CD4-positive, alpha-beta memory T cell (primary cell): ENCODE measurements around the gene CRB1. TPM values are rescaled to one million over a fixed set of nuclear protein-coding genes. Genes with fewer than 3 reads are reported as not detected.

Source experiments
- CTCF ChIA-PET: fragments of 350-600 bp; sonication (Branson Sonifier 250); formaldehyde crosslinking; loops from one replicate; lab custom pipeline; 2021; ENCODE audit warnings: inconsistent platforms; ENCODE audit not compliant: partially characterized antibody; lab: Charles Lee
- POLR2A ChIA-PET: fragments of 350-600 bp; sonication (Branson Sonifier 250); formaldehyde crosslinking; loops from one replicate; lab custom pipeline; 2021; ENCODE audit not compliant: partially characterized antibody; lab: Charles Lee
- DNase-seq, 5 donors: peaks; one replicate each; pipeline versions ENCODE4 v3.0.0 to v3.0.0-alpha.2; 2020 to 2022; ENCODE audit warnings: mixed read lengths in 1 of 5
- H3K27ac ChIP-seq: one replicate; pipeline ENCODE4 v1.7.0; 2013; ENCODE audit warnings: low read depth, low read length
- H3K27me3 ChIP-seq: 2 replicates; pipeline ENCODE4 v1.7.0; 2013; ENCODE audit warnings: mild to moderate bottlenecking, low read length, moderate library complexity; ENCODE audit not compliant: insufficient read depth
- H3K36me3 ChIP-seq: 2 replicates; pipeline ENCODE4 v1.7.0; 2013; ENCODE audit warnings: mild to moderate bottlenecking, low read length, moderate library complexity; ENCODE audit not compliant: insufficient read depth
- H3K4me1 ChIP-seq: 2 replicates; pipeline ENCODE4 v1.7.0; 2013; ENCODE audit warnings: mild to moderate bottlenecking, low read length, moderate library complexity; ENCODE audit not compliant: insufficient read depth
- H3K4me3 ChIP-seq, 2 donors: one replicate each; pipeline ENCODE4 v1.7.0; 2013; ENCODE audit warnings: low read length in 2 of 2, mild to moderate bottlenecking in 1 of 2
- H3K9me3 ChIP-seq, 2 donors: one replicate each; pipeline ENCODE4 v1.7.0; 2013; ENCODE audit warnings: low read length in 2 of 2, control low read depth in 1 of 2; ENCODE audit not compliant: control insufficient read depth in 1 of 2
- H3K27ac Mint-ChIP-seq, 7 donors: one replicate each; pipeline ENCODE4 v1.8.0; 2020 to 2021; ENCODE audit warnings: mixed read lengths in 7 of 7, mild to moderate bottlenecking in 6 of 7, inconsistent platforms in 3 of 7, moderate library complexity in 3 of 7
- H3K27me3 Mint-ChIP-seq, 2 donors: one replicate each; pipeline ENCODE4 v1.8.0; 2020 to 2021; ENCODE audit warnings: mixed read lengths in 2 of 2
- H3K36me3 Mint-ChIP-seq, 2 donors: one replicate each; pipeline ENCODE4 v1.8.0; 2020 to 2021; ENCODE audit warnings: mixed read lengths in 2 of 2, inconsistent platforms in 1 of 2, mild to moderate bottlenecking in 1 of 2
- H3K4me1 Mint-ChIP-seq, 4 donors: one replicate each; pipeline ENCODE4 v1.8.0; 2020 to 2021; ENCODE audit warnings: mixed read lengths in 4 of 4, mild to moderate bottlenecking in 1 of 4
- H3K4me3 Mint-ChIP-seq, 8 donors: one replicate each; pipeline ENCODE4 v1.8.0; 2020 to 2021; ENCODE audit warnings: mixed read lengths in 8 of 8, mild to moderate bottlenecking in 7 of 8, moderate library complexity in 6 of 8, inconsistent platforms in 3 of 8
- H3K9me3 Mint-ChIP-seq, 8 donors: one replicate each; pipeline ENCODE4 v1.8.0; 2020 to 2021; ENCODE audit warnings: mixed read lengths in 8 of 8, mild to moderate bottlenecking in 5 of 8, inconsistent platforms in 3 of 8, moderate library complexity in 1 of 8
- intact Hi-C: fragments of 100-400 bp; cut with micrococcal nuclease; formaldehyde crosslinking; loops from one replicate; pipeline ENCODE4 v1.15.1; 2023
- polyA plus RNA-seq, 2 donors: library from polyadenylated mRNA; unstranded; fragments of 300-500 nt; fragmentation: Illumina TruSeq; gene quantifications; one replicate each; pipeline ENCODE4 v1.2.3, GENCODE V29; 2021
- total RNA-seq, 2 experiments: library from RNA; stranded (reverse); gene quantifications; one replicate each; pipeline ENCODE4 v1.2.3, GENCODE V29; 2021

Gene CRB1
- total and polyA plus RNA-seq, 4 experiments from 2014 or later: 0.10 to 0.55 (median 0.38) TPM

- CTCF ChIA-PET: no interaction called here
- peaks cover 0 to 8% (median 3%) of the 10 kb centered on the region in 8 donors for H3K9me3 Mint-ChIP-seq
- no peaks in the 10 kb centered on the region for H3K27me3 ChIP-seq
- peak overlapping the region in 1 of 7 donors; percentile 62 for H3K27ac Mint-ChIP-seq
- POLR2A ChIA-PET: no interaction called here
- DNase-seq: peak in 1 of 5 donors; percentile 17
- H3K4me3 ChIP-seq: no peak overlapping the region
- H3K9me3 ChIP-seq: no peaks in the 10 kb centered on the region
- intact Hi-C loops: no loop called here
- H3K4me1 Mint-ChIP-seq: peaks cover 0 to 5% (median 4%) of the 10 kb centered on the region in 4 donors
- peaks cover 11 to 14% of the 10 kb centered on the region in 2 donors for H3K27me3 Mint-ChIP-seq
- H3K4me1 ChIP-seq: no peaks in the 10 kb centered on the region
- H3K36me3 ChIP-seq: no peaks in the 10 kb centered on the region
- no peak overlapping the region for H3K27ac ChIP-seq
- H3K4me3 Mint-ChIP-seq: no peak overlapping the region
- peaks cover 0 to 2% of the 10 kb centered on the region in 2 donors for H3K36me3 Mint-ChIP-seq
These were observed 19.8 kb downstream of the CRB1 start for GRCh38 chr1:197287863-197288262.

GRCh38 chr1:197302775-197303174 is 34.7 kb downstream of the CRB1 start:
- ChIA-PET CTCF (no interaction called here), POLR2A (no interaction called here)
- Histone ChIP-seq H3K9me3 (no peaks in the 10 kb centered on the region), H3K4me1 (no peaks in the 10 kb centered on the region), H3K27me3 (no peaks in the 10 kb centered on the region), H3K27ac (no peak overlapping the region), H3K4me3 (no peak overlapping the region), H3K36me3 (no peaks in the 10 kb centered on the region)
- Mint-ChIP-seq H3K27me3 (peaks cover 3 to 10% of the 10 kb centered on the region in 2 donors), H3K9me3 (peaks cover 0 to 2% (median 0%) of the 10 kb centered on the region in 8 donors), H3K4me1 (peaks cover 0 to 1% (median 0%) of the 10 kb centered on the region in 4 donors), H3K36me3 (no peaks in the 10 kb centered on the region), H3K4me3 (no peak overlapping the region), H3K27ac (no peak overlapping the region)
- intact Hi-C loops: no loop called here
- DNase-seq: no peak

- POLR2A ChIA-PET: no interaction called here
- no peaks in the 10 kb centered on the region for H3K36me3 Mint-ChIP-seq
These were observed 35.4 kb downstream of the CRB1 start for GRCh38 chr1:197303463-197303862.

GRCh38 chr1:197304638-197305200 is 36.7 kb downstream of the CRB1 start:
- POLR2A ChIA-PET: no interaction called here
- no peak overlapping the region for H3K4me3 Mint-ChIP-seq

More at GRCh38 chr1:197303463-197303862, 35.4 kb downstream of the CRB1 start:
- no peak overlapping the region for H3K27ac Mint-ChIP-seq
- intact Hi-C loops: no loop called here
- Histone ChIP-seq H3K4me1 (no peaks in the 10 kb centered on the region), H3K36me3 (no peaks in the 10 kb centered on the region), H3K4me3 (no peak overlapping the region), H3K9me3 (no peaks in the 10 kb centered on the region), H3K27me3 (no peaks in the 10 kb centered on the region), H3K27ac (no peak overlapping the region)
- H3K27me3 Mint-ChIP-seq: peaks cover 3 to 8% of the 10 kb centered on the region in 2 donors
- no peak for DNase-seq
- peaks cover 0 to 2% (median 0%) of the 10 kb centered on the region in 8 donors for H3K9me3 Mint-ChIP-seq
- H3K4me1 Mint-ChIP-seq: peaks cover 0 to 1% (median 0%) of the 10 kb centered on the region in 4 donors
- CTCF ChIA-PET: no interaction called here
- H3K4me3 Mint-ChIP-seq: no peak overlapping the region

GRCh38 chr1:197305925-197306324 is 37.9 kb downstream of the CRB1 start:
- H3K4me1 Mint-ChIP-seq: no peaks in the 10 kb centered on the region
- Histone ChIP-seq H3K4me1 (no peaks in the 10 kb centered on the region), H3K4me3 (no peak overlapping the region), H3K27ac (no peak overlapping the region), H3K36me3 (no peaks in the 10 kb centered on the region), H3K9me3 (no peaks in the 10 kb centered on the region), H3K27me3 (no peaks in the 10 kb centered on the region)
- no peak overlapping the region for H3K27ac Mint-ChIP-seq
- peaks cover 3 to 9% of the 10 kb centered on the region in 2 donors for H3K27me3 Mint-ChIP-seq
- CTCF ChIA-PET: no interaction called here
- POLR2A ChIA-PET: no interaction called here
- intact Hi-C loops: no loop called here
- H3K36me3 Mint-ChIP-seq: no peaks in the 10 kb centered on the region
- peaks cover 0 to 2% (median 0%) of the 10 kb centered on the region in 8 donors for H3K9me3 Mint-ChIP-seq
- no peak overlapping the region for H3K4me3 Mint-ChIP-seq
- DNase-seq: no peak

More at GRCh38 chr1:197304638-197305200, 36.7 kb downstream of the CRB1 start:
- DNase-seq: no peak
- Histone ChIP-seq H3K4me3 (no peak overlapping the region), H3K9me3 (no peaks in the 10 kb centered on the region), H3K4me1 (no peaks in the 10 kb centered on the region), H3K27ac (no peak overlapping the region), H3K36me3 (no peaks in the 10 kb centered on the region), H3K27me3 (no peaks in the 10 kb centered on the region)
- Mint-ChIP-seq H3K27me3 (peaks cover 3 to 8% of the 10 kb centered on the region in 2 donors), H3K36me3 (no peaks in the 10 kb centered on the region), H3K4me1 (peaks cover 0 to 1% (median 0%) of the 10 kb centered on the region in 4 donors), H3K27ac (no peak overlapping the region), H3K9me3 (peaks cover 0 to 2% (median 0%) of the 10 kb centered on the region in 8 donors)
- CTCF ChIA-PET: interaction anchor here (0.6 kb wide), 1 partner anchor 13 kb away, joined by 3 read pairs; no protein-coding TSS in a partner anchor
- intact Hi-C loops: no loop called here

- intact Hi-C loops: no loop called here
- POLR2A ChIA-PET: no interaction called here
- peaks cover 0 to under 1% (median 0%) of the 10 kb centered on the region in 8 donors for H3K9me3 Mint-ChIP-seq
- no peak overlapping the region for H3K4me3 ChIP-seq
- no peaks in the 10 kb centered on the region for H3K36me3 Mint-ChIP-seq
- H3K27ac Mint-ChIP-seq: no peak overlapping the region
- CTCF ChIA-PET: no interaction called here
- no peaks in the 10 kb centered on the region for H3K4me1 Mint-ChIP-seq
- H3K27me3 Mint-ChIP-seq: peaks cover 3 to 10% of the 10 kb centered on the region in 2 donors
- H3K4me3 Mint-ChIP-seq: no peak overlapping the region
- no peaks in the 10 kb centered on the region for H3K9me3 ChIP-seq
- no peaks in the 10 kb centered on the region for H3K27me3 ChIP-seq
- H3K4me1 ChIP-seq: no peaks in the 10 kb centered on the region
- H3K27ac ChIP-seq: no peak overlapping the region
- no peak for DNase-seq
- no peaks in the 10 kb centered on the region for H3K36me3 ChIP-seq
These were observed 38.5 kb downstream of the CRB1 start for GRCh38 chr1:197306381-197307062.

- Histone ChIP-seq H3K9me3 (no peaks in the 10 kb centered on the region), H3K4me3 (no peak overlapping the region), H3K27ac (no peak overlapping the region), H3K27me3 (no peaks in the 10 kb centered on the region), H3K36me3 (no peaks in the 10 kb centered on the region), H3K4me1 (no peaks in the 10 kb centered on the region)
- intact Hi-C loops: no loop called here
- CTCF ChIA-PET: no interaction called here
- no peak for DNase-seq
- Mint-ChIP-seq H3K4me1 (no peaks in the 10 kb centered on the region), H3K36me3 (no peaks in the 10 kb centered on the region), H3K27ac (no peak overlapping the region), H3K9me3 (no peaks in the 10 kb centered on the region), H3K4me3 (no peak overlapping the region), H3K27me3 (peaks cover 3 to 9% of the 10 kb centered on the region in 2 donors)
- POLR2A ChIA-PET: no interaction called here
These were observed 39.1 kb downstream of the CRB1 start for GRCh38 chr1:197307136-197307535.
